HL-60 (cell line): ENCODE results near the gene DOCK6.

ENCODE experiments used
- CTCF ChIP-seq: IDR thresholded peaks from one replicate; pipeline ENCODE4 v1.5.1; 2011; ENCODE audit warnings: low read length, control low read depth, inconsistent platforms; ENCODE audit not compliant: insufficient read depth
- POLR2AphosphoS5 ChIP-seq: IDR thresholded peaks from 2 replicates; pipeline ENCODE4 v1.6.1; 2012; ENCODE audit warnings: low read depth
- REST ChIP-seq: IDR thresholded peaks from 2 replicates; pipeline ENCODE4 v1.6.1; 2012; ENCODE audit warnings: low read depth; ENCODE audit not compliant: insufficient replicate concordance
- SPI1 ChIP-seq: IDR thresholded peaks from 2 replicates; pipeline ENCODE4 v1.6.1; 2012; ENCODE audit warnings: low read depth, mild to moderate bottlenecking, borderline replicate concordance

DNA sequence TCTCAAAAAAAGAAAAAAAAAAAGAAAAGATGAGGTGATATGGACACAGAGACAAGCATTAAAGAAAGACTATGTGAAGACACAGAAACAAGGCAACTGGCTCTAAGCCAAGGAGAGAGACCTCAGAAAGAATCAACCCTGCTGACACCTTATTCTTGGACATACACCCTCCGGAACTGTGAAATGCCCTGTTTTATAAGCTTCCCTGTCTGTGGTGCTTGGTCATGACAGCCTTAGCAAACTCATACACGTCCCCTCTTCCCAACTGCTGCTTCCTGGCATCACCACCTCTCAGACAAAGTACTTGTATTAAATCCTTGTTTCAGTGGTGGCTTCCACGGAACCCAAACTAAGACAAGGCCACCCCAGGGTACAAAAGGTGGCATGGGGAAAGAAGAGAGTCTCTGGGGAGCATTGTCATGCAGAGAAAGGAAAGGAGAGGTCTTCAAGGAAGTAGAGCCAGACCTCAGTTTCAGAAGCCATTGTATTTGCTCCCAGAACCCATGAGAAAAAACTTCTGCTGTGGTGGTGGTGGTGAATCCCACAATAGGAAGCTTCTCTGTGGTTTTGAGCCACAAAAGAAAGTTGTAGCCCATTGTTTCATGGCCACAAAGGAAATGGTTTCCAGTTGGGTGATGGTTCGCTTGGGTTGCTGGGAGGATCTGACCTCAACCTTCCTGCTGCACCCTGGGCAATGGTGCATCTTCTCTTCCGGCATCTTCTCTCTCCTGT lies 17.3 kb upstream of the DOCK6 start:
- TF ChIP-seq CTCF (no peak), POLR2AphosphoS5 (peak; percentile 97), REST (no peak), SPI1 (peak; percentile 27; the same call in 1 of the 2 replicates)
